Lower lobe of right lung (tissue), 2 donors: ENCODE results near the gene PLSCR5. TPM values are rescaled to one million over a fixed set of nuclear protein-coding genes. Genes with fewer than 3 reads are reported as not detected.

ENCODE experiments used
- ATAC-seq, 2 donors: fragments of 200-7000 bp; cut with Tn5 transposase; one replicate each; pipeline ENCODE4 v1.9.1; 2020 to 2022; ENCODE audit warnings: mild to moderate bottlenecking in 2 of 2, moderate library complexity in 2 of 2
- DNase-seq: peaks from one replicate; pipeline ENCODE4 v3.0.0-alpha.2; 2020
- H3K27ac ChIP-seq: fragments of 200-600 bp; one replicate; pipeline ENCODE4 v1.8.0; 2022
- H3K27me3 ChIP-seq: fragments of 200-600 bp; one replicate; pipeline ENCODE4 v1.8.0; 2022; ENCODE audit warnings: low read depth
- H3K36me3 ChIP-seq: fragments of 200-600 bp; one replicate; pipeline ENCODE4 v1.8.0; 2022; ENCODE audit warnings: mild to moderate bottlenecking
- H3K4me1 ChIP-seq: fragments of 200-600 bp; one replicate; pipeline ENCODE4 v1.8.0; 2022
- H3K4me3 ChIP-seq: fragments of 200-600 bp; one replicate; pipeline ENCODE4 v1.8.0; 2022; ENCODE audit warnings: mild to moderate bottlenecking
- H3K9me3 ChIP-seq: fragments of 200-600 bp; one replicate; pipeline ENCODE4 v1.8.0; 2022
- intact Hi-C: fragments of 100-400 bp; cut with DNase I; formaldehyde crosslinking; loops from one replicate; pipeline ENCODE4 v1.11.0; 2022
- total RNA-seq: library from RNA; stranded (reverse); fragmentation: NEBNext Ultra II Directional; extraction: Animal tissue kit (Norgen Biotek cat#: 25700); gene quantifications from one replicate; pipeline ENCODE4 v1.2.1, GENCODE V29; 2021
- TF ChIP-seq, protein P1 (sequence below): fragments of 200-600 bp; IDR thresholded peaks from one replicate; pipeline ENCODE4 v1.8.0; 2022; ENCODE audit warnings: antibody characterized with exemption, mild to moderate bottlenecking
- donor health status: DM: no; HTN: yes; CAD: no; lungs with severe emphysema.

Gene PLSCR5
- total RNA-seq, 1 donor from 2014 or later, result not detected

- H3K4me3 ChIP-seq, result peak within 1 kb of the TSS; percentile 77
- ATAC-seq (peak; percentile 96 to 97), DNase-seq (peak; percentile 97)
- H3K9me3 ChIP-seq, result no peaks in the 10 kb centered on the region
- no peaks in the 10 kb centered on the region for H3K36me3 ChIP-seq
- no peaks in the 10 kb centered on the region for H3K27me3 ChIP-seq
- H3K4me1 ChIP-seq, result peaks cover 42% of the 10 kb centered on the region
- H3K27ac ChIP-seq, result peak within 1 kb of the TSS; percentile 98
- intact Hi-C loops, result no loop called here
- TF ChIP-seq, protein P1, sequence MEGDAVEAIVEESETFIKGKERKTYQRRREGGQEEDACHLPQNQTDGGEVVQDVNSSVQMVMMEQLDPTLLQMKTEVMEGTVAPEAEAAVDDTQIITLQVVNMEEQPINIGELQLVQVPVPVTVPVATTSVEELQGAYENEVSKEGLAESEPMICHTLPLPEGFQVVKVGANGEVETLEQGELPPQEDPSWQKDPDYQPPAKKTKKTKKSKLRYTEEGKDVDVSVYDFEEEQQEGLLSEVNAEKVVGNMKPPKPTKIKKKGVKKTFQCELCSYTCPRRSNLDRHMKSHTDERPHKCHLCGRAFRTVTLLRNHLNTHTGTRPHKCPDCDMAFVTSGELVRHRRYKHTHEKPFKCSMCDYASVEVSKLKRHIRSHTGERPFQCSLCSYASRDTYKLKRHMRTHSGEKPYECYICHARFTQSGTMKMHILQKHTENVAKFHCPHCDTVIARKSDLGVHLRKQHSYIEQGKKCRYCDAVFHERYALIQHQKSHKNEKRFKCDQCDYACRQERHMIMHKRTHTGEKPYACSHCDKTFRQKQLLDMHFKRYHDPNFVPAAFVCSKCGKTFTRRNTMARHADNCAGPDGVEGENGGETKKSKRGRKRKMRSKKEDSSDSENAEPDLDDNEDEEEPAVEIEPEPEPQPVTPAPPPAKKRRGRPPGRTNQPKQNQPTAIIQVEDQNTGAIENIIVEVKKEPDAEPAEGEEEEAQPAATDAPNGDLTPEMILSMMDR, result no peak
Measured at GRCh38 chr3:146544002-146544928, 60.9 kb downstream of the PLSCR5 start, which contains the start of gene PLSCR1. TSS of gene PLSCR1 (minus strand) at chr3:146544607. CDS start at chr3:146536552, 8,055 bp downstream.

DNA sequence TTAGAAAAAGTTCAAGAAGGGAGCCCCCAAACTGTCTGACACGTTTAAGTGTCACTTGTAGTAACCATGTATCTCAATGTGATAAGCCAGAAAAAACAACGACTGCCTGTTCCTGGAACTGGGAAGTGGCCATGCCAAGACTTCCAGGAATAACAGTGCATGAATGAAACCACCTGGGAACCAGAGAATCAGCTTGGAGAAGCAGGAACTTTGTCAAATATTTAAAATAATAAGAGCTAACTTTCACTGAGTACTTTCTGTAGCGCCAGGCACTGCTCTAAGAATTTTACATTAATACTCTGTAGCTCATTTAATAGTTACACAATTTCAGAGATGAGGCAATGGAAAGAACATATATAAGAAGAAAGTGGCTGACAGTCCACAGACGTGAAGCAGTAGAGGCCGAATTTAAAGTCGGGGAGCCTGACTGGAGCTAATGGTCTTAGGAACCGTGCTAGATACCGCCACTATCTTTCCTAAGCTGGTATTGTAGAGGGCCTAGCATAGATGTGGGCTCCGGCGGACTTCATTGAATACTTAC, 61.6 kb downstream of the PLSCR5 start:
- ATAC-seq (peak; percentile 48 to 50), DNase-seq (no peak)
- peak overlapping the region; percentile 77 for H3K4me3 ChIP-seq
- peaks cover 49% of the 10 kb centered on the region for H3K4me1 ChIP-seq
- no peaks in the 10 kb centered on the region for H3K27me3 ChIP-seq
- peak overlapping the region; percentile 98 for H3K27ac ChIP-seq
- TF ChIP-seq, protein P1, result no peak
- H3K36me3 ChIP-seq, result no peaks in the 10 kb centered on the region
- H3K9me3 ChIP-seq, result no peaks in the 10 kb centered on the region
- intact Hi-C loops, result no loop called here

- no peak for DNase-seq
- H3K27me3 ChIP-seq, result no peaks in the 10 kb centered on the region
- TF ChIP-seq, protein P1, result no peak
- intact Hi-C loops, result no loop called here
- peak overlapping the region; percentile 98 for H3K27ac ChIP-seq
- H3K4me3 ChIP-seq, result peak overlapping the region; percentile 77
- no peaks in the 10 kb centered on the region for H3K9me3 ChIP-seq
- no peak for ATAC-seq
- H3K4me1 ChIP-seq, result peaks cover 52% of the 10 kb centered on the region
- H3K36me3 ChIP-seq, result no peaks in the 10 kb centered on the region
Measured at GRCh38 chr3:146542978-146543377, 62.2 kb downstream of the PLSCR5 start.

- Histone ChIP-seq H3K4me1 (peaks cover 60% of the 10 kb centered on the region), H3K9me3 (no peaks in the 10 kb centered on the region), H3K36me3 (no peaks in the 10 kb centered on the region), H3K27ac (peak overlapping the region; percentile 98), H3K27me3 (no peaks in the 10 kb centered on the region), H3K4me3 (peak overlapping the region; percentile 77)
- ATAC-seq, result no peak
- TF ChIP-seq, protein P1, result no peak
- intact Hi-C loops, result no loop called here
- no peak for DNase-seq
Measured at GRCh38 chr3:146542179-146542578, 63.0 kb downstream of the PLSCR5 start.

DNA sequence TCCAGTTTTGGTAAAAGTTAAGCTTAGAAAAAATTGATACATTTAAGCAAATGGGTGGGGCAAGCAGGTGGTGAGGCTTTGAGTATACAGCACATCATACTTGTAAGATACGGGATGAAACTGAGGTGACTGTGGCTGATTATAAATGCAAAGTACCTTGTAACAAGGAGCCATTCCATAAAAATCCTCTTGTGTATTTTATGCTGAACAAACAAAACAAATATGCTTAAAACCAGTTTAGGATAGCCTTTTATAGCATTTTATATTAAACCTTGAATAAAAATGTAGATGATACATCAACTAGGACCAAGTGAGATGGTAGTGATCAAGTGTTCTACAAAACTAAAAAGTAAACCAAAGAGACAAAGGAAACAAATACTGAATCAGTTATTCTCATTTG, 64.2 kb downstream of the PLSCR5 start:
- Histone ChIP-seq H3K4me3 (peak overlapping the region; percentile 77), H3K27me3 (no peaks in the 10 kb centered on the region), H3K9me3 (no peaks in the 10 kb centered on the region), H3K27ac (peak overlapping the region; percentile 8), H3K4me1 (peaks cover 71% of the 10 kb centered on the region), H3K36me3 (no peaks in the 10 kb centered on the region)
- ATAC-seq (no peak), DNase-seq (no peak)
- intact Hi-C loops, result no loop called here
- TF ChIP-seq, protein P1, result no peak
